ENCODE data around the gene RBMY1J. TPM values are rescaled to one million over a fixed set of nuclear protein-coding genes. Genes with fewer than 3 reads are reported as not detected.
"Not testable (repeated sequence)": the region's sequence is repeated elsewhere in the genome, so short reads cannot be mapped to it uniquely, and the experiment has no call there.

RBMY1J gene
- polyA plus RNA-seq (ENCODE audit: insufficient read length in 12 of 12): not detected
- long read RNA-seq, donor 1: 0 reads
- long read RNA-seq, donor 2: 0 reads
- long read RNA-seq, donor 3: 0 reads
- long read RNA-seq, donor 4: 0 reads
- long read RNA-seq, donor 5: 0 reads
- long read RNA-seq, donor 6: 0 reads
- long read RNA-seq, donor 7: 0 reads
- long read RNA-seq, donor 8: 0 reads
- long read RNA-seq, donor 9: 0 reads
- long read RNA-seq, donor 10: 0 reads
- long read RNA-seq, donor 11: 0 reads

DNA sequence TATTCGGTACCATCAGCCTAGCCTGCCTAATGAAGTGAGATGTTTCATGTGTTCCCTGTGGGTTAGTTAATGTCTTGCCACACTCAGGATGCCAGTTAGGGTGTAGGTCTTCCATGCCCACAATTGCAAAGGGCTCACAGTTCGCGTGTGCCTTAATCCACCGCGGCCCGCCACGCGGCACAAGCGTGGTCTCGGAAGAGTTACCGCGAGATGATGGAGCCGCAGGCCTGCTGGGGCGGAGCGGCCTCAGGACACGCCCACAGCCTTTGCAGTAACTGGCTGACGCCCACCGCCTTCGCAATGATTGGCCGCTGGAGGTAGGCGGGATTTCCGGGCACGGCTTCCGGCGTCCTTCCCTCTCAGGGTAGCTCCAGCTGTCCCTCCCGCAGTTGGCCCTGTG is at the start of gene RBMY1J:
Gene RBMY1J, plus strand, starts transcription at position 301 of the 400 bp plus-strand sequence. CDS start 2,038 bp downstream, outside the sequence.
- not testable (repeated sequence) for DNase-seq

DNA sequence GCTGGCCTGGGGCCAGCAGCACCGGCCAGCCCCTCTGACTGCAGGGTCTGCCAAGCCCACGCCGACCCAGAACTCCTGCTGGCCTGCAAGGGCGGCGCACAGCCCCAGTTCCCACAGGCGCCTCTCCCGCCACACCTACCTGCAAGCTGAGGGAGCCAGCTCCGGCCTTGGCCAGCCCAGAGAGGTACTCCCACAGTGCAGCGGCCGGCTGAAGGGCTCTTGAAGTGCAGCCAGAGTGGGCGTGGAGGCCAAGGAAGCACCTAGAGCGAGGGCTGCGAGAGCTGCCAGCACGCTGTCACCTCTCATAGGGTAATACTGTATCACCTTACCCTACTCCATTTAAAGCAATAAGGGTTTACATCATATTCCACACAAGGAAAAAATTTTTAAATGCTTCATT is 35.8 kb upstream of the RBMY1J start:
- DNase-seq: no peak

DNA sequence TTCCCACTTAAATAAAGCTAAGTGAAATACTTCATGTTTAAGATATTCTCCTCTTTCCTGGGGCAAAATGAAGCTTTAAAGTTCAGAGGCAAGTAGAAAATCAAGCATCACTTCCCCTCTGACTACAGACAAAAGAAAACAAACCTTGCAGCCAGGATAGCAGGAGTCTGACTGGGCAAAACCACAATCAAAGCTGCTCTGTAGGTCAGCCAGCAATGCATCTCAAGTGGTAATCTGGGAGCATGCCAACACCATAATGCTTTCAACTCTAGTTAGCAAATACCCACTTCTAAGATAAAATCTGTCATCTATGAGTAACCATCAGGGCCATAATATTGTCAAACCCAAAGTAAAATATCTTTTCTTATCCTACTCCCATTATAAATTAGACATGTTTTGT is 32.6 kb upstream of the RBMY1J start:
- DNase-seq: no peak

DNA sequence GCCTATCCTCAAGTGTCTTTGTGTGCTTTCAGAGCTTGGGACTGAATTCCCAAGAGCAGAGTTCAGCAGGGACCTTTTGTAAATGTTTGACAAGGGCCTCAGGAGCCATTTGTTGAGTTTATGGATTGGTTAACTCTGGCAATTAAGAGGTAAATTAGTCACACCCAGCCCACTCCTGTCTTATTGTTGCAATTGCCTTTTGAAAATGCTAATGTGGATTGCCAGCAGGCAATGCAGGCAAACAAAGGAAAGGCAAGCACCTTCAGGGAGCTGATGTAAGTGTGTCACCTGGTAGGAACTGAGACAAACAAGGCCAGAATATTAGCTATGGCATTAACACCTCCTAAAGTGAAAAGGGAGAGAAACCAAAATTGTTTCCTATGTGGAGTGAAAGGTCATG is 29.7 kb upstream of the RBMY1J start:
- DNase-seq: no peak

- DNase-seq: not testable (repeated sequence)
These were observed 41.6 kb downstream of the RBMY1J start for GRCh38 chrY:22444718-22445396.

- DNase-seq: not testable (repeated sequence)
These were observed 52.3 kb downstream of the RBMY1J start for GRCh38 chrY:22455522-22455921.

DNA sequence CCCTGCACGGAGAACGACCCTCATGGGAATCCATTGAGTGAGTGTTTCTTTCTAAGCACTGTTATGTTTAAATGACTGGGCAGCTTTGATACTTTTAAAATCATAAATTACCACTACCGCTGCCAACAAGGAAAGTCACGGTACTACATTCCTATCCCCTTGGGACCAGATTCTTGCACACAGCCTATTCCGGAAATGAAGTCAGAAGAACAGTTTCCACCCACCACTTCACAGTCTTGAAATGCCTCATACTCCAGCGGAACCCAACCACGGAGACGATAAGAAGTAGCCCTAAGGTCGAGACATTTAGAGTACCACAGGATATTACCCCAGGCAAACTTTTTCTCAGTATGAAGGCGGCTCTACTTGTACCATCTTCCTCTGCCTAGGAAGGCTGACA is 58.8 kb downstream of the RBMY1J start:
- not testable (repeated sequence) for DNase-seq

Other genes starting within 250 kb of the RBMY1J start
- gene RBMY1F, start 220.5 kb upstream of the RBMY1J start, polyA plus RNA-seq (ENCODE audit: insufficient read length in 12 of 12): not detected